K562 (cell line): ENCODE data around the gene GON4L.

Source experiments
- EZH2 ChIP-seq: IDR thresholded peaks from 2 replicates; pipeline ENCODE4 v1.6.1; 2012; ENCODE audit warnings: low read depth, mild to moderate bottlenecking, inconsistent platforms, low read length, borderline replicate concordance
- MAX ChIP-seq: sonication (generic); formaldehyde crosslinking; IDR thresholded peaks from 2 replicates; pipeline ENCODE4 v1.9.0; 2022; ENCODE audit warnings: mild to moderate bottlenecking, missing genetic modification reagents
- POLR2A ChIP-seq: fragments of 450-650 bp; conservative IDR thresholded peaks from 2 replicates; pipeline ENCODE4 v1.6.1; 2016
- ZNF507 ChIP-seq: conservative IDR thresholded peaks from 2 replicates; pipeline ENCODE4 v1.6.1; 2017; ENCODE audit warnings: missing genetic modification characterization, missing compliant biosample characterization
- ZNF586 ChIP-seq: fragments of 450-650 bp; formaldehyde crosslinking; conservative IDR thresholded peaks from 2 replicates; pipeline ENCODE4 v1.4.0; 2020; ENCODE audit warnings: mild to moderate bottlenecking, moderate library complexity
- TF ChIP-seq, protein P1 (sequence below): fragments of 250-450 bp; sonication (Bioruptor Pico); IDR thresholded peaks from 2 replicates; pipeline ENCODE4 v1.9.0; 2021; ENCODE audit warnings: mild to moderate bottlenecking

DNA sequence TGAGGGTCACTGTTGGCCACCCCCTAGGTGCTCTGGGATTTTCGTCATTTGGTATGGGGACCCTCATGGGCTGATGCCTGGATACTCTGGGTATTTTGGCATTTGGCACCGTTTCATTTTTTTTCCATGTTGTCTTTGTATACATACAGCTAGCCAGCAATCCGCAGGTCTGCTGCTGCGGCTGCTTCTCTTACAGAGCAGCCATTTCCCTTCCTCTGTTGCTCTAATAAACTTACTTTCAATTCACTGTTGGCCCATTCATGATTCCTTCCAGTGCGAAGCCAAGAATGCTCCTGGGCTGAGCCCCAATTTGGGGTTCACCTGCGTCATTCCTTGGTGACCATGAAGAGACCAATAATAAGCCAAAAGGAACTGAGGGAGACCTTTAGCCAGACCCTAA, 21.5 kb downstream of the GON4L start:
- no peak for TF ChIP-seq EZH2
- TF ChIP-seq MAX (CRISPR knock-in tag): no peak
- TF ChIP-seq, protein P1, sequence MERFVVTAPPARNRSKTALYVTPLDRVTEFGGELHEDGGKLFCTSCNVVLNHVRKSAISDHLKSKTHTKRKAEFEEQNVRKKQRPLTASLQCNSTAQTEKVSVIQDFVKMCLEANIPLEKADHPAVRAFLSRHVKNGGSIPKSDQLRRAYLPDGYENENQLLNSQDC (CRISPR knock-in tag): no peak
- no peak for TF ChIP-seq ZNF586
- no peak for TF ChIP-seq ZNF507 (tag)
- TF ChIP-seq POLR2A: no peak
